Neural progenitor cell (in vitro differentiated cells): ENCODE measurements around the gene MEPCE. TPM values are rescaled to one million over a fixed set of nuclear protein-coding genes. Genes with fewer than 3 reads are reported as not detected.
"Not testable (repeated sequence)": the region's sequence is repeated elsewhere in the genome, so short reads cannot be mapped to it uniquely, and the experiment has no call there.

ENCODE experiments used
- DNase-seq: peaks from one replicate; pipeline ENCODE4 v3.0.0-alpha.2; 2016; ENCODE audit warnings: low spot score
- H2AFZ ChIP-seq: fragments of 200-600 bp; sonication (generic); replicated peaks from 2 replicates; pipeline ENCODE4 v1.6.1; 2016; ENCODE audit warnings: antibody characterized with exemption
- H3F3A ChIP-seq: fragments of 200-600 bp; sonication (generic); 2 replicates; pipeline ENCODE4 v1.6.1; 2016; ENCODE audit warnings: antibody characterized with exemption, low read depth
- H3K27ac ChIP-seq: fragments of 200-600 bp; sonication (generic); 2 replicates; pipeline ENCODE4 v1.5.1; 2016; ENCODE audit warnings: mild to moderate bottlenecking
- H3K27me3 ChIP-seq: fragments of 200-600 bp; sonication (generic); 2 replicates; pipeline ENCODE4 v1.6.1; 2016; ENCODE audit warnings: mild to moderate bottlenecking, moderate library complexity
- H3K36me3 ChIP-seq: fragments of 200-600 bp; sonication (generic); 2 replicates; pipeline ENCODE4 v1.5.1; 2016
- H3K4me1 ChIP-seq: fragments of 200-600 bp; sonication (generic); 2 replicates; pipeline ENCODE4 v1.6.1; 2016; ENCODE audit warnings: mixed run types
- H3K4me2 ChIP-seq: fragments of 200-600 bp; sonication (generic); 2 replicates; pipeline ENCODE4 v1.6.1; 2016
- H3K4me3 ChIP-seq: fragments of 200-600 bp; sonication (generic); 2 replicates; pipeline ENCODE4 v1.5.1; 2016
- H3K79me2 ChIP-seq: fragments of 200-600 bp; sonication (generic); 2 replicates; pipeline ENCODE4 v1.6.1; 2016; ENCODE audit warnings: low read depth
- H3K9ac ChIP-seq: fragments of 200-600 bp; sonication (generic); 2 replicates; pipeline ENCODE4 v1.6.1; 2016
- H3K9me3 ChIP-seq: fragments of 200-600 bp; sonication (generic); 2 replicates; pipeline ENCODE4 v1.5.1; 2016; ENCODE audit warnings: low read depth
- H4K20me1 ChIP-seq: fragments of 200-600 bp; sonication (generic); 2 replicates; pipeline ENCODE4 v1.6.1; 2016; ENCODE audit warnings: low read depth
- H3K27ac Mint-ChIP-seq: 3 replicates; pipeline ENCODE4 v1.8.0; 2021; ENCODE audit warnings: mixed read lengths
- H3K27me3 Mint-ChIP-seq: 2 replicates; pipeline ENCODE4 v1.8.0; 2022; ENCODE audit warnings: low read depth, mild to moderate bottlenecking, inconsistent platforms, moderate library complexity, mixed read lengths; ENCODE audit not compliant: insufficient read depth
- H3K36me3 Mint-ChIP-seq: 3 replicates; pipeline ENCODE4 v1.8.0; 2021; ENCODE audit warnings: mixed read lengths
- H3K4me1 Mint-ChIP-seq: 3 replicates; pipeline ENCODE4 v1.8.0; 2021; ENCODE audit warnings: mixed read lengths
- H3K4me3 Mint-ChIP-seq: 3 replicates; pipeline ENCODE4 v1.8.0; 2021; ENCODE audit warnings: mild to moderate bottlenecking, moderate library complexity, mixed read lengths
- H3K9me3 Mint-ChIP-seq: 3 replicates; pipeline ENCODE4 v1.8.0; 2020; ENCODE audit warnings: mixed read lengths
- CTCF ChIP-seq: fragments of 200-600 bp; sonication (generic); IDR thresholded peaks from 2 replicates; pipeline ENCODE4 v1.5.1; 2017; ENCODE audit warnings: antibody characterized with exemption, mild to moderate bottlenecking
- EZH2 ChIP-seq: fragments of 200-600 bp; sonication (generic); IDR thresholded peaks from 2 replicates; pipeline ENCODE4 v1.6.1; 2017; ENCODE audit warnings: antibody characterized with exemption, mild to moderate bottlenecking, moderate library complexity
- EZH2phosphoT487 ChIP-seq: fragments of 200-600 bp; sonication (generic); IDR thresholded peaks from 2 replicates; pipeline ENCODE4 v1.6.1; 2017; ENCODE audit warnings: antibody characterized with exemption
- total RNA-seq: library from RNA; depleted of rRNA; stranded (reverse); fragments of >200 nt; gene quantifications from 2 replicates; pipeline ENCODE4 v1.2.3, GENCODE V29; 2015; ENCODE audit warnings: low replicate concordance

Gene MEPCE
- total RNA-seq, 1 donor from 2014 or later = 16.4 TPM

- Histone ChIP-seq H3K9me3 (no peaks in the 10 kb centered on the region), H3K36me3 (no peaks in the 10 kb centered on the region), H3K27ac (no peak overlapping the region), H3K79me2 (no peaks in the 10 kb centered on the region), H3K4me1 (no peaks in the 10 kb centered on the region), H2AFZ (no peak overlapping the region), H4K20me1 (no peaks in the 10 kb centered on the region), H3K4me3 (no peak overlapping the region), H3K9ac (no peak overlapping the region), H3K27me3 (no peaks in the 10 kb centered on the region), H3F3A (no peaks in the 10 kb centered on the region), H3K4me2 (no peak overlapping the region)
- Mint-ChIP-seq H3K36me3 (peaks cover 2% of the 10 kb centered on the region), H3K4me3 (peak overlapping the region; percentile 68), H3K27ac (peak overlapping the region; percentile 98), H3K9me3 (no peaks in the 10 kb centered on the region), H3K27me3 (peaks cover 2% of the 10 kb centered on the region), H3K4me1 (peaks cover 28% of the 10 kb centered on the region)
- TF ChIP-seq CTCF (no peak), EZH2phosphoT487 (no peak), EZH2 (no peak)
- DNase-seq = no peak
Observed at GRCh38 chr7:100446040-100446439, 16.4 kb downstream of the MEPCE start.

- not testable (repeated sequence) for H3K4me3 Mint-ChIP-seq, H3K27ac Mint-ChIP-seq, H4K20me1 ChIP-seq, H3F3A ChIP-seq, H3K9me3 ChIP-seq, DNase-seq, H3K4me2 ChIP-seq, H3K27me3 ChIP-seq, H3K36me3 ChIP-seq, H3K4me1 ChIP-seq, H3K9ac ChIP-seq, H3K27me3 Mint-ChIP-seq, H3K79me2 ChIP-seq, H2AFZ ChIP-seq, H3K4me3 ChIP-seq, H3K36me3 Mint-ChIP-seq, H3K9me3 Mint-ChIP-seq, H3K27ac ChIP-seq
- peaks cover 26% of the 10 kb centered on the region for H3K4me1 Mint-ChIP-seq
Observed at GRCh38 chr7:100447363-100447762, 17.7 kb downstream of the MEPCE start.

DNA sequence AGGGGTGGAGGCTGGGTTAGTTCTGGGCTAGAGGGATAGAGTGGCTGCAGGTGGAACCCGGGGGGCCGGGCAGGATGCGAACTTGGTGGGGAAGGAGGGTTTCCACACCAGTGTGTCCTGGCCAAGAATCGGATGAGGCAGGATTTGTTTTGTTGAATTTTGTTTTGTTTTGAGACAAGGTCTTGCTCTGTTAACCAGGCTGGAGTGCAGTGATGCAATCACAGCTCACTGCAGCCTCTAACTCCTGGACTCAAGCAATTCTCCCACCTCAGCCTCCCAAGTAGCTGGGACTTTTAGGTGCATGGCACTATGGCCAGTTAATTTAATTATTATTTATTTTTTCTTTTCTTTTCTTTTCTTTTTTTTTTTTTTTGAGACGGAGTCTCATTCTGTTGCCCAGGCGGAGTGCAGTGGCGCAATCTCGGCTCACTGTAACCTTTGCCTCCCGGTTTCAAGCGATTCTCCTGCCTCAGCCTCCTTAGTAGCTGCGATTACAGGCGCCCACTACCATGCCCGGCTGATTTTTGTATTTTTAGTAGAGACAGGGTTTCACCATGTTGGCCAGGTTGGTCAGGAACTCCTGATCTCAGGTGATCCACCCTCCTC lies 19.7 kb downstream of the MEPCE start:
- TF ChIP-seq EZH2phosphoT487 (no peak), EZH2 (no peak), CTCF (no peak)
- no peak for DNase-seq
- no peak overlapping the region for H3K27ac ChIP-seq
- Mint-ChIP-seq H3K27ac (peak overlapping the region; percentile 72), H3K27me3 (peaks cover 2% of the 10 kb centered on the region), H3K4me3 (peak overlapping the region; percentile 27), H3K4me1 (peaks cover 16% of the 10 kb centered on the region), H3K9me3 (no peaks in the 10 kb centered on the region), H3K36me3 (no peaks in the 10 kb centered on the region)
- H3K36me3 ChIP-seq = no peaks in the 10 kb centered on the region
- no peaks in the 10 kb centered on the region for H3K27me3 ChIP-seq
- no peaks in the 10 kb centered on the region for H3F3A ChIP-seq
- H3K4me3 ChIP-seq = no peak overlapping the region
- H2AFZ ChIP-seq = no peak overlapping the region
- no peak overlapping the region for H3K4me2 ChIP-seq
- no peaks in the 10 kb centered on the region for H3K9me3 ChIP-seq
- H3K79me2 ChIP-seq = no peaks in the 10 kb centered on the region
- H4K20me1 ChIP-seq = no peaks in the 10 kb centered on the region
- no peak overlapping the region for H3K9ac ChIP-seq
- no peaks in the 10 kb centered on the region for H3K4me1 ChIP-seq

- Histone ChIP-seq H4K20me1 (no peaks in the 10 kb centered on the region), H3K4me2 (no peak overlapping the region), H3K27me3 (no peaks in the 10 kb centered on the region), H3K4me1 (no peaks in the 10 kb centered on the region), H3K36me3 (no peaks in the 10 kb centered on the region), H3F3A (no peaks in the 10 kb centered on the region), H3K4me3 (no peak overlapping the region), H2AFZ (no peak overlapping the region), H3K27ac (no peak overlapping the region), H3K9ac (no peak overlapping the region), H3K9me3 (no peaks in the 10 kb centered on the region), H3K79me2 (no peaks in the 10 kb centered on the region)
- Mint-ChIP-seq H3K4me1 (peaks cover 11% of the 10 kb centered on the region), H3K27ac (no peak overlapping the region), H3K9me3 (no peaks in the 10 kb centered on the region), H3K4me3 (no peak overlapping the region), H3K27me3 (no peaks in the 10 kb centered on the region), H3K36me3 (no peaks in the 10 kb centered on the region)
- DNase-seq = no peak
- TF ChIP-seq EZH2phosphoT487 (no peak), CTCF (no peak), EZH2 (no peak)
Observed at GRCh38 chr7:100452513-100452912, 22.9 kb downstream of the MEPCE start.

DNA sequence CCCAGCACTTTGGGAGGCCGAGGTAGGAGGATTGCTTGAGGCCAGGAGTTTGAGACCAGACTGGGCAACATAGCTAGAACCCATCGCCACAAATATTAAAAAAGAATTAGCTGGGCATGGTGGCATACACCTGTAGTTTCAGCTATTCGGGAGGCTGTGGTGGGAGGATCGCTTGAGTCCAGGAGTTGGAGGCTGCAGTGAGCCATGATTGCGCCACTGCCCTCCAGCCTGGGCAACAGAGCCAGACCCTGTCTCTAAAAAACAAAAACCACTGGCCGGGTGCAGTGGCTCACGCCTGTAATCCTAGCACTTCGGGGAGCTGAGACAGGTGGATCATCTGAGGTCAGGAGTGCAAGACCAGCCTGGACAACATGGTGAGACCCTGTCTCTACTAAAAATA lies 24.2 kb downstream of the MEPCE start:
- peaks cover 11% of the 10 kb centered on the region for H3K4me1 Mint-ChIP-seq
- not testable (repeated sequence) for H3K27ac Mint-ChIP-seq, H3K36me3 Mint-ChIP-seq

More for the DNA sequence above, 24.2 kb downstream of the MEPCE start:
- not testable (repeated sequence) for H3K9ac ChIP-seq, H3K4me3 Mint-ChIP-seq, H3K36me3 ChIP-seq, H3K79me2 ChIP-seq, H3F3A ChIP-seq, DNase-seq, H2AFZ ChIP-seq, H3K27me3 ChIP-seq, H3K4me1 ChIP-seq, H3K4me3 ChIP-seq, H3K27me3 Mint-ChIP-seq, H3K9me3 ChIP-seq, H4K20me1 ChIP-seq, H3K4me2 ChIP-seq, H3K9me3 Mint-ChIP-seq, H3K27ac ChIP-seq
